ENCODE results near the gene SPOUT1. TPM values are rescaled to one million over a fixed set of nuclear protein-coding genes. Genes with fewer than 3 reads are reported as not detected.

Gene SPOUT1
- total and polyA plus RNA-seq, 10 of the 15 experiments (the other 5 are each of a cell fraction or from before 2014, with no cell fraction given), result 5.7 to 95.0 (median 40.6) TPM

GRCh38 chr9:128807827-128808226, 21.8 kb downstream of the SPOUT1 start:
- Histone ChIP-seq H3K27me3 (replicated peaks in 1 of 2; ENCODE audit: control insufficient read depth in 2 of 2, insufficient read depth in 2 of 2, low read length in 1 of 2) (no peaks in the 10 kb centered on the region), H3K79me2 (ENCODE audit: control insufficient read depth, insufficient read depth, low read length) (no peaks in the 10 kb centered on the region), H3K9me3 (replicated peaks; ENCODE audit: control insufficient read depth, insufficient read depth, low read length) (no peaks in the 10 kb centered on the region), H3K9ac (ENCODE audit: control insufficient read depth, insufficient read depth, low read length) (no peak overlapping the region), H3K27ac (ENCODE audit: control insufficient read depth, insufficient read depth) (no peak overlapping the region), H3K36me3 (ENCODE audit: control insufficient read depth in 2 of 2, insufficient read depth in 2 of 2, low read length in 1 of 2) (peaks cover 10 to 25% of the 10 kb centered on the region in 2 experiments; a peak in 3 of 4 replicates), H3K4me3 (no peak overlapping the region), H3K4me2 (ENCODE audit: control insufficient read depth, insufficient read depth) (no peak overlapping the region), H3K4me1 (ENCODE audit: control insufficient read depth, insufficient read depth, low read length) (no peaks in the 10 kb centered on the region), H2AFZ (ENCODE audit: control insufficient read depth, low read depth, low read length) (no peak overlapping the region), H4K20me1 (ENCODE audit: control insufficient read depth, insufficient read depth) (no peaks in the 10 kb centered on the region)
- no peak for ATAC-seq
- no peak for DNase-seq (ENCODE audit: low read depth, low spot score)
- ChIA-PET CTCF (no interaction called here), SMC1A (ENCODE audit: uncharacterized antibody, unreplicated experiment) (no interaction called here), POLR2A (no interaction called here), RAD21 (ENCODE audit: unreplicated experiment) (no interaction called here)
- FAIRE-seq, result no peak
- WGBS (ENCODE audit: insufficient coverage, insufficient replicate concordance, low lambda C conversion rate, missing lambda C conversion rate), result 79% methylated on average over 12 of the region's 14 CpGs
- TF ChIP-seq SRF (IDR thresholded peaks at IDR 0.05; ENCODE audit: low read depth in 2 of 2, low read length in 2 of 2), result no peak
- no peak for TF ChIP-seq ZBTB33 (IDR thresholded peaks at IDR 0.05)
- TF ChIP-seq SMAD5 (IDR thresholded peaks at IDR 0.05; ENCODE audit: low read depth), result no peak
- no peak for TF ChIP-seq IRF5 (IDR thresholded peaks at IDR 0.05; ENCODE audit: borderline replicate concordance)
- no peak for TF ChIP-seq BMI1 (IDR thresholded peaks at IDR 0.05; ENCODE audit: borderline replicate concordance)
- no peak for TF ChIP-seq RCOR1 (conservative IDR thresholded peaks at IDR 0.05; ENCODE audit: low read depth, low read length)
- no peak for TF ChIP-seq PKNOX1 (IDR thresholded peaks at IDR 0.05)
- no peak for TF ChIP-seq STAT1 (conservative IDR thresholded peaks at IDR 0.05)
- no peak for TF ChIP-seq ZSCAN29 (IDR thresholded peaks at IDR 0.05)
- TF ChIP-seq REST (IDR thresholded peaks at IDR 0.05; ENCODE audit: low read depth, low read length), result no peak
- no peak for TF ChIP-seq HDGF (IDR thresholded peaks at IDR 0.05)
- TF ChIP-seq KLF5 (IDR thresholded peaks at IDR 0.05; ENCODE audit: partially characterized antibody), result no peak
- no peak for TF ChIP-seq MXI1 (IDR thresholded peaks at IDR 0.05; ENCODE audit: low read depth, low read length)
- no peak for TF ChIP-seq BCL11A (IDR thresholded peaks at IDR 0.05; ENCODE audit: low read depth, low read length)
- TF ChIP-seq CREB1 (IDR thresholded peaks at IDR 0.05; ENCODE audit: low read depth), result no peak
- no peak for TF ChIP-seq PAX8 (IDR thresholded peaks at IDR 0.05)
- no peak for TF ChIP-seq CTCF (IDR thresholded peaks at IDR 0.05 in 2 of 3, conservative IDR thresholded peaks at IDR 0.05 in 1 of 3; ENCODE audit: control insufficient read depth in 2 of 3, extremely low read depth in 1 of 3, insufficient read depth in 1 of 3, low read depth in 3 of 3, low read length in 3 of 3)
- no TSS peak for BruUV-seq (replicated peaks)
- in situ Hi-C loops (cut with MboI) (no loop called here), intact Hi-C loops (cut with micrococcal nuclease; ENCODE audit: unreplicated experiment) (no loop called here)

Measured in GM12878 (cell line).